GM12878 (cell line): Measurements from ENCODE around the gene ITPR2. TPM values are rescaled to one million over a fixed set of nuclear protein-coding genes. Genes with fewer than 3 reads are reported as not detected.

ENCODE experiments used
- ATAC-seq: fragments of 200-7000 bp; cut with Tn5 transposase; 3 replicates; pipeline ENCODE4 v1.9.1; 2020; ENCODE audit warnings: mild to moderate bottlenecking, moderate library complexity
- BruUV-seq: library from RNA; stranded (reverse); fragments of 400-500 nt; replicated peaks from 2 replicates; lab custom pipeline; 2021; lab: Mats Ljungman, UMichigan
- CTCF ChIA-PET: fragments of 300-600 bp; sonication (Branson Sonifier 250); formaldehyde crosslinking; extraction: SDS; loops from one replicate; lab custom pipeline; 2021; ENCODE audit warnings: inconsistent platforms; lab: Yijun Ruan, JAX
- POLR2A ChIA-PET: fragments of 350-600 bp; formaldehyde crosslinking; extraction: SDS; loops from one replicate; lab custom pipeline; 2021; ENCODE audit warnings: inconsistent platforms; lab: Charles Lee
- RAD21 ChIA-PET: fragments of 300-600 bp; sonication (Branson Sonifier 250); formaldehyde crosslinking; loops from one replicate; lab custom pipeline; 2023; ENCODE audit warnings: antibody characterized with exemption; ENCODE audit not compliant: unreplicated experiment; lab: Charles Lee
- SMC1A ChIA-PET: fragments of 300-600 bp; sonication (Branson Sonifier 250); formaldehyde crosslinking; loops from one replicate; lab custom pipeline; 2023; ENCODE audit not compliant: unreplicated experiment, uncharacterized antibody; lab: Charles Lee
- DNase-seq: peaks from one replicate; pipeline ENCODE4 v3.0.0-alpha.2; 2011; ENCODE audit warnings: low read depth, low spot score
- FAIRE-seq: peaks from 3 replicates; lab custom pipeline; 2011; peaks lifted over from hg19 to GRCh38; lab: Jason Lieb, UNC
- H2AFZ ChIP-seq: 2 replicates; pipeline ENCODE4 v1.6.0; 2011; ENCODE audit warnings: low read depth, low read length, control low read depth; ENCODE audit not compliant: control insufficient read depth
- H3K27ac ChIP-seq: 2 replicates; pipeline ENCODE4 v1.5.1; 2011; ENCODE audit warnings: control low read depth; ENCODE audit not compliant: control insufficient read depth, insufficient read depth
- H3K27me3 ChIP-seq, 2 experiments: replicated peaks in 1 of 2; 2 replicates each; pipeline versions ENCODE4 v1.6.0 to v1.6.1; 2011; ENCODE audit warnings: low read length in 1 of 2; ENCODE audit not compliant: control insufficient read depth in 2 of 2, insufficient read depth in 2 of 2
- H3K36me3 ChIP-seq, 2 experiments: 2 replicates each; pipeline ENCODE4 v1.5.1; 2011; ENCODE audit warnings: low read length in 1 of 2; ENCODE audit not compliant: control insufficient read depth in 2 of 2, insufficient read depth in 2 of 2
- H3K4me1 ChIP-seq: 2 replicates; pipeline ENCODE4 v1.6.1; 2011; ENCODE audit warnings: mild to moderate bottlenecking, low read length, moderate library complexity, mixed read lengths; ENCODE audit not compliant: control insufficient read depth, insufficient read depth
- H3K4me2 ChIP-seq: 2 replicates; pipeline ENCODE4 v1.6.0; 2011; ENCODE audit warnings: control low read depth; ENCODE audit not compliant: control insufficient read depth, insufficient read depth
- H3K4me3 ChIP-seq: fragments of 200-600 bp; sonication (generic); 2 replicates; pipeline ENCODE4 v1.5.1; 2016
- H3K79me2 ChIP-seq: 2 replicates; pipeline ENCODE4 v1.6.0; 2011; ENCODE audit warnings: low read length; ENCODE audit not compliant: control insufficient read depth, insufficient read depth
- H3K9ac ChIP-seq: 2 replicates; pipeline ENCODE4 v1.8.0; 2011; ENCODE audit warnings: low read length, control low read depth, mixed read lengths; ENCODE audit not compliant: control insufficient read depth, insufficient read depth
- H3K9me3 ChIP-seq: replicated peaks from 3 replicates; pipeline ENCODE4 v1.5.1; 2011; ENCODE audit warnings: mild to moderate bottlenecking, low read length; ENCODE audit not compliant: control insufficient read depth, insufficient read depth
- H4K20me1 ChIP-seq: 2 replicates; pipeline ENCODE4 v1.6.0; 2011; ENCODE audit not compliant: control insufficient read depth, insufficient read depth
- BCL11A ChIP-seq: IDR thresholded peaks from 2 replicates; pipeline ENCODE4 v1.6.1; 2011; ENCODE audit warnings: low read depth, low read length
- NRF1 ChIP-seq: conservative IDR thresholded peaks from 2 replicates; pipeline ENCODE4 v1.6.1; 2011; ENCODE audit warnings: mild to moderate bottlenecking, low read depth, low read length, improper control_type of control experiment
- SPI1 ChIP-seq: IDR thresholded peaks from 2 replicates; pipeline ENCODE4 v1.6.1; 2011; ENCODE audit warnings: low read depth, mild to moderate bottlenecking, low read length, moderate library complexity, borderline replicate concordance; ENCODE audit not compliant: insufficient read depth
- TARDBP ChIP-seq: IDR thresholded peaks from 2 replicates; pipeline ENCODE4 v1.6.1; 2016; ENCODE audit warnings: borderline replicate concordance
- WGBS: methylation state at CpG from one replicate; pipeline ENCODE4 v1.1.6; 2016; ENCODE audit warnings: low lambda C conversion rate; ENCODE audit not compliant: insufficient replicate concordance, insufficient coverage; ENCODE audit errors: missing lambda C conversion rate; 5-methylcytosine and 5-hydroxymethylcytosine counted together
- in situ Hi-C: fragments of 300-500 bp; cut with MboI; formaldehyde crosslinking; loops from 9 replicates; pipeline ENCODE4 v1.14.3; 2018; ENCODE audit warnings: mixed read lengths
- intact Hi-C: fragments of 100-400 bp; cut with micrococcal nuclease; formaldehyde crosslinking; loops from one replicate; pipeline ENCODE4 v1.14.2; 2022; ENCODE audit not compliant: unreplicated experiment
- polyA plus RNA-seq, 11 experiments: library from polyadenylated mRNA; depleted of rRNA in 4 of 11; unstranded in 6 of 11; stranded (reverse) in 5 of 11; fragments of >200 nt; fragmentation: Nextera tagmentation in 4 of 11; fragmentation: Illumina TruSeq in 1 of 11; extraction: Ambion mirVana in 4 of 11; extraction: Trizol in 1 of 11; gene quantifications; 1 replicate in 1 of 11; 2 replicates in 10 of 11; pipeline versions ENCODE4 v1.2.1 to v1.2.3, GENCODE V29; 2011 to 2016; ENCODE audit warnings: inconsistent platforms in 2 of 11, missing spikeins in 2 of 11, low read depth in 1 of 11
- total RNA-seq, 4 experiments: library from RNA; depleted of rRNA in 3 of 4; stranded (reverse); fragments of >200 nt in 3 of 4; fragmentation: Illumina TruSeq in 1 of 4; extraction: Trizol in 1 of 4; gene quantifications; 2 replicates each; pipeline versions ENCODE4 v1.2.1 to v1.2.3, GENCODE V29; 2013 to 2021

Gene ITPR2
- total and polyA plus RNA-seq, 10 of the 15 experiments (the other 5 are each of a cell fraction or from before 2014, with no cell fraction given), result 7.5 to 76.2 (median 47.1) TPM

- H3K27me3 ChIP-seq, result no peaks in the 10 kb centered on the region
- FAIRE-seq, result no peak
- H3K4me1 ChIP-seq, result no peaks in the 10 kb centered on the region
- no peaks in the 10 kb centered on the region for H4K20me1 ChIP-seq
- ChIA-PET SMC1A (interaction anchor here (1.0 kb wide), 1 partner anchor 10 kb away, joined by 5 read pairs; no protein-coding TSS in a partner anchor), RAD21 (no interaction called here), CTCF (no interaction called here), POLR2A (no interaction called here)
- H3K9me3 ChIP-seq, result peaks cover 5% of the 10 kb centered on the region; the same call in 2 of the 3 replicates
- no peak overlapping the region for H3K4me3 ChIP-seq
- DNase-seq, result no peak
- H3K9ac ChIP-seq, result no peak overlapping the region
- peaks cover 1 to 2% of the 10 kb centered on the region in 2 experiments; a peak in 3 of 4 replicates for H3K36me3 ChIP-seq
- no peaks in the 10 kb centered on the region for H3K79me2 ChIP-seq
- ATAC-seq, result no peak
- H3K27ac ChIP-seq, result no peak overlapping the region
- no peak overlapping the region for H2AFZ ChIP-seq
- 94% methylated on average over 1 of the region's 1 CpG for WGBS
- TF ChIP-seq SPI1 (no peak), TARDBP (no peak)
- intact Hi-C loops (no loop called here), in situ Hi-C loops (no loop called here)
- no TSS peak for BruUV-seq
- H3K4me2 ChIP-seq, result no peak overlapping the region
Observed at GRCh38 chr12:26530461-26530860, 302.5 kb downstream of the ITPR2 start.

- Histone ChIP-seq H3K4me2 (no peak overlapping the region), H2AFZ (no peak overlapping the region), H3K4me1 (no peaks in the 10 kb centered on the region), H3K27me3 (no peaks in the 10 kb centered on the region), H3K4me3 (no peak overlapping the region), H3K9me3 (peaks cover 10% of the 10 kb centered on the region; the same call in 2 of the 3 replicates), H3K36me3 (peaks cover 1 to 2% of the 10 kb centered on the region in 2 experiments; a peak in 2 of 4 replicates), H4K20me1 (no peaks in the 10 kb centered on the region), H3K9ac (no peak overlapping the region), H3K27ac (no peak overlapping the region), H3K79me2 (no peaks in the 10 kb centered on the region)
- ChIA-PET SMC1A (interaction anchor here (1.3 kb wide), 1 partner anchor 11 kb away, joined by 3 read pairs; no protein-coding TSS in a partner anchor), POLR2A (no interaction called here), RAD21 (no interaction called here), CTCF (no interaction called here)
- no peak for DNase-seq
- no peak for ATAC-seq
- no peak for TF ChIP-seq NRF1
- no peak for TF ChIP-seq BCL11A
- 100% methylated on average over 1 of the region's 1 CpG for WGBS
- no peak for FAIRE-seq
- intact Hi-C loops, result no loop called here
- in situ Hi-C loops, result no loop called here
- no TSS peak for BruUV-seq
Observed at GRCh38 chr12:26528943-26529342, 304.1 kb downstream of the ITPR2 start.
